Panc1 (cell line): ENCODE data around the gene CD14. TPM values are rescaled to one million over a fixed set of nuclear protein-coding genes. Genes with fewer than 3 reads are reported as not detected.

ENCODE experiments used
- ATAC-seq: fragments of 200-7000 bp; cut with Tn5 transposase; 2 replicates; pipeline ENCODE4 v1.9.1; 2020; ENCODE audit warnings: mild to moderate bottlenecking, moderate library complexity
- BruUV-seq: library from RNA; stranded (reverse); fragments of 400-500 nt; replicated peaks from 2 replicates; lab custom pipeline; 2021; lab: Mats Ljungman, UMichigan
- CTCF ChIA-PET: fragments of 300-600 bp; sonication (Branson Sonifier 250); formaldehyde crosslinking; loops from one replicate; lab custom pipeline; 2022; ENCODE audit warnings: antibody characterized with exemption; lab: Charles Lee
- POLR2A ChIA-PET: fragments of 300-600 bp; sonication (Branson Sonifier 250); formaldehyde crosslinking; loops from one replicate; lab custom pipeline; 2022; ENCODE audit warnings: antibody characterized with exemption; lab: Charles Lee
- DNase-seq: peaks from one replicate; pipeline ENCODE4 v3.0.0-alpha.2; 2010; ENCODE audit warnings: low read depth, low spot score
- H3K27ac ChIP-seq: 2 replicates; pipeline ENCODE4 v1.5.1; 2011; ENCODE audit warnings: mild to moderate bottlenecking, low read length, inconsistent platforms
- H3K27me3 ChIP-seq: fragments of 200-500 bp; sonication (Bioruptor generic); 2 replicates; pipeline ENCODE4 v1.6.0; 2014; ENCODE audit warnings: low read length, inconsistent platforms; ENCODE audit not compliant: control insufficient read depth, insufficient read depth
- H3K36me3 ChIP-seq: fragments of 200-500 bp; sonication (Bioruptor generic); 2 replicates; pipeline ENCODE4 v1.5.1; 2014; ENCODE audit warnings: inconsistent platforms, mild to moderate bottlenecking, low read length, moderate library complexity; ENCODE audit not compliant: control insufficient read depth, insufficient read depth
- H3K4me1 ChIP-seq: 2 replicates; pipeline ENCODE4 v1.5.1; 2011; ENCODE audit warnings: inconsistent platforms, mild to moderate bottlenecking, low read length, moderate library complexity; ENCODE audit not compliant: control insufficient read depth, insufficient read depth
- H3K4me3 ChIP-seq, 2 experiments: 2 replicates each; pipeline ENCODE4 v1.5.1; 2011 to 2012; ENCODE audit warnings: low read depth in 2 of 2, low read length in 2 of 2, mild to moderate bottlenecking in 2 of 2, inconsistent platforms in 1 of 2, moderate library complexity in 1 of 2
- H3K9me3 ChIP-seq: fragments of 200-500 bp; sonication (Bioruptor generic); 2 replicates; pipeline ENCODE4 v1.5.1; 2014; ENCODE audit warnings: low read depth, mild to moderate bottlenecking, inconsistent platforms, low read length, moderate library complexity; ENCODE audit not compliant: control insufficient read depth, insufficient read depth
- POLR2AphosphoS5 ChIP-seq: IDR thresholded peaks from 2 replicates; pipeline ENCODE4 v1.6.1; 2012; ENCODE audit warnings: mild to moderate bottlenecking, low read depth, low read length, moderate library complexity
- SIN3A ChIP-seq: IDR thresholded peaks from 2 replicates; pipeline ENCODE4 v1.6.1; 2012; ENCODE audit warnings: low read depth, mild to moderate bottlenecking, low read length, moderate library complexity, borderline replicate concordance; ENCODE audit not compliant: insufficient read depth
- TCF7L2 ChIP-seq: IDR thresholded peaks from 2 replicates; pipeline ENCODE4 v1.6.1; 2011; ENCODE audit warnings: mild to moderate bottlenecking, low read depth, low read length, inconsistent platforms
- in situ Hi-C: cut with HindIII; loops from 2 replicates; pipeline ENCODE4 v1.10.0; 2016; ENCODE audit warnings: low sequenced_read_pairs, low pct_unique_long_range_greater_than_20kb
- intact Hi-C: fragments of 100-400 bp; cut with micrococcal nuclease; formaldehyde crosslinking; loops from one replicate; pipeline ENCODE4 v1.10.0; 2022; ENCODE audit not compliant: unreplicated experiment
- total RNA-seq: library from RNA; stranded (reverse); gene quantifications from one replicate; pipeline ENCODE4 v1.2.1, GENCODE V29; 2021; ENCODE audit not compliant: unreplicated experiment
- TF ChIP-seq, protein P1 (sequence below): fragments of 450-650 bp; IDR thresholded peaks from 2 replicates; pipeline ENCODE4 v1.5.1; 2017; ENCODE audit warnings: mild to moderate bottlenecking
- TF ChIP-seq, protein P2 (sequence below), 2 experiments: IDR thresholded peaks; 2 replicates each; pipeline ENCODE4 v1.6.1; 2011 to 2012; ENCODE audit warnings: low read depth in 2 of 2, control low read depth in 1 of 2, low read length in 1 of 2, mild to moderate bottlenecking in 1 of 2, moderate library complexity in 1 of 2; ENCODE audit not compliant: insufficient read depth in 1 of 2

CD14 gene
- total RNA-seq, 1 experiment from 2014 or later: 2.5 TPM

GRCh38 chr5:140630292-140631035, 2.5 kb downstream of the CD14 start:
- in situ Hi-C loops: no loop called here
- Histone ChIP-seq H3K4me3 (no peak overlapping the region), H3K4me1 (peaks cover 8% of the 10 kb centered on the region), H3K36me3 (no peaks in the 10 kb centered on the region), H3K9me3 (peaks cover 15% of the 10 kb centered on the region; the same call in 1 of the 2 replicates), H3K27ac (no peak overlapping the region), H3K27me3 (no peaks in the 10 kb centered on the region)
- ChIA-PET CTCF (no interaction called here), POLR2A (interaction anchor here (0.6 kb wide), 1 partner anchor 220 kb away, joined by 3 read pairs; no protein-coding TSS in a partner anchor)
- no TSS peak for BruUV-seq
- no peak for ATAC-seq
- no peak for DNase-seq
- TF ChIP-seq, protein P1, sequence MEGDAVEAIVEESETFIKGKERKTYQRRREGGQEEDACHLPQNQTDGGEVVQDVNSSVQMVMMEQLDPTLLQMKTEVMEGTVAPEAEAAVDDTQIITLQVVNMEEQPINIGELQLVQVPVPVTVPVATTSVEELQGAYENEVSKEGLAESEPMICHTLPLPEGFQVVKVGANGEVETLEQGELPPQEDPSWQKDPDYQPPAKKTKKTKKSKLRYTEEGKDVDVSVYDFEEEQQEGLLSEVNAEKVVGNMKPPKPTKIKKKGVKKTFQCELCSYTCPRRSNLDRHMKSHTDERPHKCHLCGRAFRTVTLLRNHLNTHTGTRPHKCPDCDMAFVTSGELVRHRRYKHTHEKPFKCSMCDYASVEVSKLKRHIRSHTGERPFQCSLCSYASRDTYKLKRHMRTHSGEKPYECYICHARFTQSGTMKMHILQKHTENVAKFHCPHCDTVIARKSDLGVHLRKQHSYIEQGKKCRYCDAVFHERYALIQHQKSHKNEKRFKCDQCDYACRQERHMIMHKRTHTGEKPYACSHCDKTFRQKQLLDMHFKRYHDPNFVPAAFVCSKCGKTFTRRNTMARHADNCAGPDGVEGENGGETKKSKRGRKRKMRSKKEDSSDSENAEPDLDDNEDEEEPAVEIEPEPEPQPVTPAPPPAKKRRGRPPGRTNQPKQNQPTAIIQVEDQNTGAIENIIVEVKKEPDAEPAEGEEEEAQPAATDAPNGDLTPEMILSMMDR: no peak
- no peak for TF ChIP-seq TCF7L2
- intact Hi-C loops: no loop called here

- Histone ChIP-seq H3K36me3 (no peaks in the 10 kb centered on the region), H3K4me1 (peaks cover 8% of the 10 kb centered on the region), H3K27ac (no peak overlapping the region), H3K9me3 (peaks cover 15% of the 10 kb centered on the region; the same call in 1 of the 2 replicates), H3K4me3 (no peak overlapping the region), H3K27me3 (no peaks in the 10 kb centered on the region)
- ATAC-seq (no peak), DNase-seq (no peak)
- BruUV-seq: no TSS peak
- CTCF ChIA-PET: interaction anchor here (0.7 kb wide), 1 partner anchor 430 kb away, joined by 3 read pairs; no protein-coding TSS in a partner anchor
- POLR2A ChIA-PET: no interaction called here
- TF ChIP-seq, protein P2, sequence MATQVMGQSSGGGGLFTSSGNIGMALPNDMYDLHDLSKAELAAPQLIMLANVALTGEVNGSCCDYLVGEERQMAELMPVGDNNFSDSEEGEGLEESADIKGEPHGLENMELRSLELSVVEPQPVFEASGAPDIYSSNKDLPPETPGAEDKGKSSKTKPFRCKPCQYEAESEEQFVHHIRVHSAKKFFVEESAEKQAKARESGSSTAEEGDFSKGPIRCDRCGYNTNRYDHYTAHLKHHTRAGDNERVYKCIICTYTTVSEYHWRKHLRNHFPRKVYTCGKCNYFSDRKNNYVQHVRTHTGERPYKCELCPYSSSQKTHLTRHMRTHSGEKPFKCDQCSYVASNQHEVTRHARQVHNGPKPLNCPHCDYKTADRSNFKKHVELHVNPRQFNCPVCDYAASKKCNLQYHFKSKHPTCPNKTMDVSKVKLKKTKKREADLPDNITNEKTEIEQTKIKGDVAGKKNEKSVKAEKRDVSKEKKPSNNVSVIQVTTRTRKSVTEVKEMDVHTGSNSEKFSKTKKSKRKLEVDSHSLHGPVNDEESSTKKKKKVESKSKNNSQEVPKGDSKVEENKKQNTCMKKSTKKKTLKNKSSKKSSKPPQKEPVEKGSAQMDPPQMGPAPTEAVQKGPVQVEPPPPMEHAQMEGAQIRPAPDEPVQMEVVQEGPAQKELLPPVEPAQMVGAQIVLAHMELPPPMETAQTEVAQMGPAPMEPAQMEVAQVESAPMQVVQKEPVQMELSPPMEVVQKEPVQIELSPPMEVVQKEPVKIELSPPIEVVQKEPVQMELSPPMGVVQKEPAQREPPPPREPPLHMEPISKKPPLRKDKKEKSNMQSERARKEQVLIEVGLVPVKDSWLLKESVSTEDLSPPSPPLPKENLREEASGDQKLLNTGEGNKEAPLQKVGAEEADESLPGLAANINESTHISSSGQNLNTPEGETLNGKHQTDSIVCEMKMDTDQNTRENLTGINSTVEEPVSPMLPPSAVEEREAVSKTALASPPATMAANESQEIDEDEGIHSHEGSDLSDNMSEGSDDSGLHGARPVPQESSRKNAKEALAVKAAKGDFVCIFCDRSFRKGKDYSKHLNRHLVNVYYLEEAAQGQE (IDR thresholded peaks at IDR 0.05; ENCODE audit: insufficient read depth in 1 of 2, low read depth in 2 of 2, low read length in 1 of 2): no peak
- TF ChIP-seq SIN3A (no peak), TCF7L2 (no peak), POLR2AphosphoS5 (no peak)
- TF ChIP-seq, protein P1: no peak
- in situ Hi-C loops: no loop called here
- intact Hi-C loops: no loop called here
These were observed 4.3 kb downstream of the CD14 start for GRCh38 chr5:140628711-140629110.
